Measurements from ENCODE around the gene ENTHD1.
"Not testable (repeated sequence)": the region's sequence is repeated elsewhere in the genome, so short reads cannot be mapped to it uniquely, and the experiment has no call there.

ENTHD1 gene

DNA sequence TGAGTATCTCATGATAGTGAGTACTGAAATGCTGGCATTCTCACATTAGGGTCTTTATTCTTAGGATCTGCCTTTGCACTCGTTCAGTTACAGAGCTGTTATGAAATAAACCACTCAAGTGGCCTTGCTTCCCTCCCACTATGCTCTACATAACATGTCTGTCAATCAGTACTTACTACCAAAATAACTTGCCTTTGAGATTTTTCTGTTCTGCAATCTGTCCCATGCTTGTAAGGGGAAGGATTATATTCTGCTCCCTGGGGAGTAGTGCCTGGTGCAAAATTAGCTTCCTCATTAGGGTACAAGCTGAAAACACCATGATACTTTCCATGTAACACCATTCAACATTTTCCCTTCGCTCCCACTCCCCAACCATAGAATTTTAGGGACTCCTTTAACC lies 5.4 kb upstream of the ENTHD1 start:
- peak; percentile 67 to 89 (median 78) for DNase-seq

DNA sequence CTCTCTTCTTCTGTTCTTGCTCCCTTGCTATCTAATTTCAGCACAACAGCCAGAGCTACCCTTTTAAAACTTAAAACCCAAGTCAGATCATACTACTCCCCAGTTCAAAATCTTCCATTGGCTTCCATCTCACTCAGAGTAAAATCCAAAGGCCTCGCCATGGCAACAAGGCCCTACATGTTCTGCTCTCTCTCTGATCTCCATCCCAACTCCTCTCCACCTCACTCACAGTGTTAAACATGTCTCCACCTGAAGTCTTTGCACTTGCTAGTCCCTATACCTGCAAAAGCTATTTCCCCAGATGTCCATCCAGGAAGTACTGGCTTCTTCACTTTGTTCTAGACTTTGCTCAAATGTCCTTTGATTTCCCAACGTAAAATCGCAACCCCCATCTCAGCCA lies 4.3 kb upstream of the ENTHD1 start:
- no peak for DNase-seq

DNA sequence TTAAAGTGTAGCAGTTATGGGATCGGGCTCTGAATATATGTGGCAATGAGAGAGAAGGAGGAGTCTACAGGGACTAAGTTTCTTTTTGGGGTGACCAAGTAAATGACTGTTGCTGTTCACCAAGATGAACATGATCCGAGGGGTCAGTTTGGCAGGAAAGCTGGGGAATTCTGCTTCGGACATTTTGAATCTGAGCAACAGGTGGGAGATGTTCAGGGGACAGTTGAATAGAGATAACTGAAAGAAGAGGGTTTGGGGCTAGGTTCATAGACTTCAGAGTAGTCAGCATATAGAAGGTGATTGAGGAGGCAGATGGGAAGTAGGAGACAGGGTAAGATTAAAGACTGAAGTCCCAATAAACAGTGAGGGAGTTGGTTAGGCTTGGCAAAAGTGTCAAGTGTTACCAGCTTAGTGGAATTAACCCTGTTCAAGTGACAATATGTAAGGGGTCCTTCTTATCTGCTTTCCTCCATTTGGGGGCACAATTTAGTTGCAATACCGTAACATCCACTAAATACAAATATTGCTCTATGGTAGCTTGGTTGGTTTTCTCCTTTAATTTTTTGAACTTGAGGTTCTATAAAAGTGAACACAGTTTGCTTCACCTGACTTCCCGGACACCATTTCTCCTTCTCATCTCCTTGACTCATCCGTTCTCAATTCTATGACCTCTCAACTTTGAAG lies 2.9 kb upstream of the ENTHD1 start:
- DNase-seq, result no peak

DNA sequence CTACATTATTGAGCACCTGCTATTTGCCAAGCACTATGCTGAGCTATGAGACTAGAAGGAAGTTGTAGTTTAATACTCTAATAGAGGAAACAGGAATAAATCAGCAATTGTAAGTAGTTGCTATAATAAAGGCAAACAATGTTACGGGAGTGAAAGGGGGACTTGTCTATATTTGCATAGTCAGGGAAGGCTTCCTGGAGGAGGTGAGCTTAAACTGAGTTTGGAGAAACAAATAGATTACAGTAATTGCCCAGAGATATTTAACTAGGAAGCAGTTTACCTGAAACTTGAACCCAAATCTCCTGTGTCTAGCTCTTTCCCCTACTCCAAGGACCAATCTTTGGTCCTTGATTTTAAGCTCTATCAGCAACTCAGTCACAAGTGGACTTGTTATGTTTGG lies 2.1 kb upstream of the ENTHD1 start:
- no peak for DNase-seq

DNA sequence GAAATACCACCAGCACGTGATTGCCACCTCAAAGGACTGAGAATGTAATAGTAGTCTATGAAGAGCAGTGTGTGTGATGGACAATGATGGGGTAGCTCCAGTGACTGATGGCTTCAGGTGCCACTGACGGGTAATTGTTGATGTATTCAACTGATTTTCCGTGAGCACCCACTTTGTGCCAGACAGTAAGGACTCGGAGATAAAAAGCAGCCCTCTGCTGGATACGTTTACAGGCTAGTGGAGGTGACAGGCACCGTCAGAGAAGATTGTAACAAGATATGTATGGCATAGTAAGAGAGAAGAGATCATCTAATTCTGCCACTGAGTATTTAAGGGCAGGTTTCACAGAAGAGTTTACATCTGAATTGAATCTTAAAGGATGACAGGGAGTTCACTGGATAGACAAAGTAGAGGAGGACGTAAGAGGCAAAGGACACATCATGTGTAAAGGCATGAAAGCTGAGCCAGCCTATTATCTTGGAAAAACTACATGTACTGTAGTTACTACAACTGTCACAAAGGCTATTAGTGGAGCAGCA lies 1.1 kb upstream of the ENTHD1 start:
- DNase-seq, result no peak

DNA sequence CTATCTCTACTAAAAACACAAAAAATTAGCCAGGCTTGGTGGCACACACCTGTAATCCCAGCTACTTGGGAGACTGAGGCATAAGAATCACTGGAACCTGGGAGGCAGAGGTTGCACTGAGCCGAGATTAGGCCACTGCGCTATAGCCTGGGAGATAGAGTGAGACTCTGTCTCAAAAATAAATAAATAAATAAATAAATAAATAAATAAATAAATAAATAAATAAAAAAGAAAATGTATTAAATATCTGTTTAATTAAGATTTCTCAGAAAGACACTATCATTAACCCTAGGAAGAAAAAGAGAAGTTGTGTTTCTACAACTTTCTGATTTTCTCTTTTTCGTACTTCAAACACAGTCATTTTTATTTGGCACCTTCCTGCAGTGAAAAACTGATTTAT lies 3.6 kb downstream of the ENTHD1 start:
- not testable (repeated sequence) for DNase-seq

DNA sequence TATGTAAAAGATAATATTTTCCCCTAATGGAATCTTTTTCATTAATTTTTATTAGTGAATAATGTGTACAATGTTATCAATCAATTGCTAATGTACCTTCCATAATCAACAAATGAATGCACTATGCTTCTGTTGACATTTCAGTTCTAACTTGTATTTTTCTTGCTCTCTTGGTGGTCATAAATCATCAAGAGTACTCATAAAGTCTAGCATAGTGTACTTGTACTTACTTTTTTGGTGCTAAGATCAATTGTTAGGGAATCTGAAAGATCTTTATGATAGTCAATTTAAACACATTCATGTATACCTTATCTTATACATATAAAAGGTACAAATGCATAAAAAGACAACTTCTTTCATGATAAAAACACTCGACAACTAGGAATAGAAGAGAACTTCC lies 10.5 kb downstream of the ENTHD1 start:
- no peak for DNase-seq

DNA sequence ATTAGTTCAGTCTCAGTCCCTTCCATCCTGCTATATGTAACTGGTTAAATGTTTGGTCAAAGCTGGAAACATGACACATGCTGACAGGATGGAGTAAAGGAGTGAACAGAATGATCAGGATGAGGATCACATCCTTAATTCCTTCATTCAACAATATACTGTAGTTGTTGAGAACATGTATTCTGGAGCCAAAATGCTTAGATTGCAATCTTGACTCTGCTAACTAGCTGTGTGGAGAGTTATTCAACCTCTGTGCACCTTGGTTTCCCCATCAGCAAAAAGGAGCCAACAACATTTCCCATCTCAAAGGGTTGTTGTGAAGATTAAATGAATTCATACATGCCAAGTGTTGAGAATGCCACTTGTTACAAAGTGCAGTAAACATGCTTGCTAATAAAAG lies 12.8 kb downstream of the ENTHD1 start:
- no peak for DNase-seq

DNA sequence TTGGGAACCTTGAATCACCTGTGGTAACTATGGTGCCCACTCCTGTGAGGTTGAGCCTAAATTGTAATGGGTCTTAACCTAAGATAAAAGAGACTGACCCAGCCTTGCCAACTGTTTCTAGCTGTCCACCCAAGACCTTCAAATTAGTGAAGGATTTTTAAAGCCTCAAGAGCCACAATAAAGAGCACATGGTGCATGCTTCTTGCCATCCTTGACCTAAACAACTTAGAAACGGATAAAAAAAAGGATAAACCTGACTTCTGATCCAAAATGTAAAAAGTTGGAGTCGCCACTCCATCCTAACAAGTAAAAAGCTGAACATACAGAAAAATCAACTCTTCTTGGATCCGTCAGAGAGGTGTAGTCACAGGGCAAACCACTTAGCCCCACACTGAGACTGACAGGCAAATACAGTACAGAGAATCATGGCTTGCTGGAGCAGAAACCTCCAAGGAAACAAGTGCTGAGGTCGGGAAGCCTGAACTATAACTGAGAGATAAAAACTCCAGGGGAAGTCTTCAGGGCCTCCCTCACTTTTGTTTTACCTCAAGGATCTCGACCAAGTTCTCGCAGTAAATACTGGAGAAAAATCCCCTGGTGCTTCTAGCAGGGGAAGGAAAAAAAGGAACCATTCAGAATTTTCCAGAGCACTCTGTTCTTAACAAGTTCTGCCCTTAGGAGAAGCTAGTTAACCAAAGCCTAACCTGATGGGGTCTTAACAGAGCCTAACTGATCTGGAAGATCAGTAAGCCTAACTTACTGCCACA lies 16.3 kb downstream of the ENTHD1 start:
- DNase-seq, result peak in 3 of 4 experiments; percentile 22 to 36 (median 27)

DNA sequence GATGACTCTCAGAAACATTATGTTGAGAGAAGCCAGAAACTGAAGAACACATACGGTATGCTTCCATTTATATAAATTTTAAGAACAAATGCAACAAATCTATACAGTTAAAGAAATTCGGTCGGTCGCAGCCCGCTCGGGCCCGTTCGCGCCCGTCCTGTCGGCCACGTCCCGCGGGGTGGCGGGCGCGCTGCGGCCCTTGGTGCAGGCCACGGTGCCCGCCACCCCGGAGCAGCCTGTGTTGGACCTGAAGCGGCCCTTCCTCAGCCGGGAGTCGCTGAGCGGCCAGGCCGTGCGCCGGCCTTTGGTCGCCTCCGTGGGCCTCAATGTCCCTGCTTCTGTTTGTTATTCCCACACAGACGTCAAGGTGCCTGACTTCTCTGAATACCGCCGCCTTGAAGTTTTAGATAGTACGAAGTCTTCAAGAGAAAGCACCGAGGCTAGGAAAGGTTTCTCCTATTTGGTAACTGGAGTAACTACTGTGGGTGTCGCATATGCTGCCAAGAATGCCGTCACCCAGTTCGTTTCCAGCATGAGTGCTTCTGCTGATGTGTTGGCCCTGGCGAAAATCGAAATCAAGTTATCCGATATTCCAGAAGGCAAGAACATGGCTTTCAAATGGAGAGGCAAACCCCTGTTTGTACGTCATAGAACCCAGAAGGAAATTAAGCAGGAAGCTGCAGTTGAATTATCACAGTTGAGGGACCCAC lies 18.2 kb downstream of the ENTHD1 start:
- DNase-seq, result not testable (repeated sequence)

DNA sequence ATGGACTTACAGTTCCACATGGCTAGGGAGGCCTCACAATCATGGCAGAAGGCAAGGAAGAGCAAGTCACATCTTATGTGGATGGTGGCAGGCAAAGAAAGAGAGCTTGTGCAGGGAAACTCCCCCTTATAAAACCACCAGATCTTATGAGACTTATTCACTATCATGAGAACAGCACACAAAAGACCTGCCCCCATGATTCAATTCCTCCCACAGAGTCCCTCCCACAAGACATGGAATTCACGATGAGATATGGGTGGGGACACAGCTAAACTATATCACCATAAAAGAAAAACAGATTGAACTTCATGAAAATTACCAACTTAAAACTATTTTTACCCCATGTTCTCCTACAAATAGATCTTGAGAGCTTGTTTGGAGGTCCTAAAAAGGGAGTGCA lies 19.6 kb downstream of the ENTHD1 start:
- peak; percentile 11 to 55 (median 47) for DNase-seq

DNA sequence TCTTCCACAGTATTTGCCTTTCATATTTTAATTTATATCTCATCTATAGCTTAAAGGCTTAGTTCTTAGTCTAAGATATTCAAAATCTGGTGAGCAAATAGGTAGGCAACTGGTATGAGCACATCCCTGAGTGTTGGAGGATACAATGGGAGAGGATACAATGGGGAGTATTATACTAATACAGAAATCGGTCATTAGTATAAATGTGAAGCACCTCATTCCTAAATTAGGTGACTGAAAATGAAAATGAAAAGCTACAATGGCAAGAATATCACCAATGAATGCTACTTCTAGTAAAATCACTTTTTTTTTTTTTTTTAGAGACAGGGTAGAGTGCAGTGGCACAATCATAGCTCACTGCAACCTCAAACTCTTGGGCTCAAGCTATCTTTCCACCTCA lies 21.0 kb downstream of the ENTHD1 start:
- DNase-seq, result no peak

DNA sequence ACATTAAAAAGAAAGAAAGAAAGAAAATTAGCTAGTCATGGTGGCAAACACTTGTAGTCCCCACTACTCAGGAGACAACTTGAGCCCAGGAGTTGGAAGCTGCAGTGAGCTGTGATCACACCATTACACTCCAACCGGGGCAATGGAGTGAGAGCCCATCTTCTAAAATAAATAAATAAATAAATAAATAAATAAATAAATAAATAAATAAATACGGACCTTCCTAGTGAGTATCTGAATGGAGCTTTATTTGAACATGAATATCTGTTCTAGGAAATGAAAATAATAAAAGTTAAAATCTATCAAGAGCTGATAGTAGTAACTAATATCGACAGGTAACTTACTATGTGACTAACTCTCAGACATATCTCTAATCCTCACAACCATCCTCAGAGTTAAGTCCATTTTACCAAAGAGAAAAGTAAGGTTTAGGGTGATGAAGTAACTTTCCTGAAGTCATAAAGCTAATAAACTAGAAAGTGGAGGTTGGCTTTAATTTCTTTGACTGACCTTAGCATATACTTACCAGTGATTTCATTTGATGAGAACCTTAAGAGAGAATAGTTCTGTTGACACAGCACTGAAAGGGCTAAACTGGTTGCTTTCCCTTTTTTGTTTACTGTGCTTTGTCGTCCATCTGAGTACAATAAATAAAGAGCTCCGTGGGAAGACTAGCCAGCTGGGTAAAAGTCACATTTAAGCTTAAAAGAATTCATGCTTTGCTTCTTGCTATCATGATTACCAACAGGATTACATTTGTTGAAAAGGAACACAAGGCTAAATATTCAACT lies 22.4 kb downstream of the ENTHD1 start:
- no peak for DNase-seq

DNA sequence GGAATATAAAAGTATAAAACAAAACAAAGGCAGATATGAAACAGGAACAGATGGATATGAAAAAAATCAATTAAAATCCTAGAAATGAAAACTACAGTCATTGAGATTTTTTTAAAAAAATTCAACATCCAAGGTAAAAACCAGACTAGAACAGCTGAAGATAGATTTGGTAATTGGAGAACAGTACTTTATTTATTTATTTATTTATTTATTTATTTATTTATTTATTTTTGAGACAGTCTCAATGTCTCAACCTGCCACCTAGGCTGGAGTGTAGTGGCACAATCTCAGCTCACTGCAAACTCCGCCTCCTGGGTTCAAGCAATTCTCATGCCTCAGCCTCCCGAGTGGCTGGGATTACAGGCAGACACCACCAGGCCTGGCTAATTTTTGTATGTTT lies 23.8 kb downstream of the ENTHD1 start:
- not testable (repeated sequence) for DNase-seq

DNA sequence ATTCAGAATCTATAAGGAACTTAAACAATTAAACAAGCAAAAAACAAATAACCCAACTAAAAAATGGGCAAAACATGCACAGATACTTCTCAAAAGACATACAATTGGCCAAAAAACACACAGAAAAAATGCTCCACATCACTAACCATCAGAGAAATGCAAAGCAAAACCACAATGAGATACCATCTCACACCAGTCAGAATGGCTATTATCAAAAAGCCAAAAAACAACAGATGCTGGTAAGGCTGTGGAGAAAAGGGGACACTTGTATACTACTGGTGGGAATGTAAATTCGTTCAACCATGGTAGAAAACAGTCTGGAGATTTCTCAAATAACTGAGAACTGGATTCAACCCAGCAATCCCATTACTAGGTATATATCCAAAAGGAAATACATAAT lies 24.8 kb downstream of the ENTHD1 start:
- no peak for DNase-seq

DNA sequence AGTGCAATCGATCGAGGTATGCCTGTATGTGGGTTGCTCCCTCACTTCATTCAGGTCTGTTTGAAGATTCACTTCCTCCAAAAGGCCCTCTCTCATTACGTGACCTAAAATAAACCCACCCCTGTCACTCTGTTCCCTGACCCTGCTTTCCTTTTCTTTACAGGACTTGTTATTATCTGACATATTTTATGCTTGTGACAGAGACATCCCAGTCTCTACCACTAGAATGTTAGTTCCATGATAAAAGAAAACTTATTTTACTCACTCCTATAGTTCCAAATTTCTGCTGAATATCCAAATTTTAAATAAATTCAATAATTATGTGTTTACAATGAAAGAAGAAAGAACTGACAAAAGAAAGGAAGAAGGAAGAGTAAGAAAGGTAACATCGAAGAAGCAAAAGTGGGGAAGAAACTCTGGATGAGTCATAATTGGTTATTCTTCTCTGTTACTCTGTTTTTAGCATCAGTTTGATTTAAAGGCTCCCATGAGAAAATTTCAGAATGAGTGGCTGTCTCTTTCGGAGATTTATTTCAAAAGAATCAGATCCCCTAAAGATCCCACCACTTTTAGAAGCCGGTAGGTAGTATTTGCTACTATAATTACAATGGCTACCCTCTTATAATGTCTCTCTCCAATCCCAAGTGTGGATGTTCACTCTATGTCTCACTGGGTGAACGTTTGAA lies 33.5 kb downstream of the ENTHD1 start:
- DNase-seq, result no peak

DNA sequence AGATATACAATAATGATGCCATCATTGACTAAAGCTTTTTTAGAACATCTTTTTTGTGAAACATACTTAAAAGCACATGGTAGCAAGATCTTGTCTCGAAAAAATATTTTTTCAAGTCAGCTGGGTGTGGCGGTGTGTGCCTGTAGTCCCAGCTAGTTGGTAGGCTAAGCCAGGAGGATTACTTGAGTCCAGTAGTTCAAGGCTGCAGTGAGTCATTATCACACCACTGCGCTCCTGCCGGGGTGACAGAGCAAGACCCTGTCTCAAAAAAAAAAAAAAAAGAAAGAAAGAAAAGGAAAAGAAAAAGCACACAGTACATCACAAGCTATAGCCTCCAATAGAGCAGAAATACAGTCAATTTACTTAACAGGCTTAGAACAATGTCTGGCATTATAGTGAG lies 37.0 kb downstream of the ENTHD1 start:
- no peak for DNase-seq

DNA sequence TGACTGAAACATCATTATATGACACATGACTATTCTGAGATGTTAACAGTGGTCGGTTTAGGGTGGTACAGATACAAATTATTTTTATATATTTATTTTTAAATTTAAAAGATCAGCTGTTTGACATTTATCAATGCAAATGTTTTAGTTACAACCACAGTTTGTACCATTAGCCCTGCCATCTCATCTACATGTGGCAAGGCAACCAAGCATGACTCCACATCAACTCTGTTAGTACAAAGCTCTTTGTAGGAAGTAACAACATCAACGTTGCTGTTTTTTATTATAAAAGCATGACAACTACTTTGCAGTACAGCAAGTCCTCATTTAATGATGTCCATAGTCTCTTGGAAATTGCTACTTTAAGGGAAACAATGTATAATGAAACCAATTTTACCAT lies 40.8 kb downstream of the ENTHD1 start:
- no peak for DNase-seq

DNA sequence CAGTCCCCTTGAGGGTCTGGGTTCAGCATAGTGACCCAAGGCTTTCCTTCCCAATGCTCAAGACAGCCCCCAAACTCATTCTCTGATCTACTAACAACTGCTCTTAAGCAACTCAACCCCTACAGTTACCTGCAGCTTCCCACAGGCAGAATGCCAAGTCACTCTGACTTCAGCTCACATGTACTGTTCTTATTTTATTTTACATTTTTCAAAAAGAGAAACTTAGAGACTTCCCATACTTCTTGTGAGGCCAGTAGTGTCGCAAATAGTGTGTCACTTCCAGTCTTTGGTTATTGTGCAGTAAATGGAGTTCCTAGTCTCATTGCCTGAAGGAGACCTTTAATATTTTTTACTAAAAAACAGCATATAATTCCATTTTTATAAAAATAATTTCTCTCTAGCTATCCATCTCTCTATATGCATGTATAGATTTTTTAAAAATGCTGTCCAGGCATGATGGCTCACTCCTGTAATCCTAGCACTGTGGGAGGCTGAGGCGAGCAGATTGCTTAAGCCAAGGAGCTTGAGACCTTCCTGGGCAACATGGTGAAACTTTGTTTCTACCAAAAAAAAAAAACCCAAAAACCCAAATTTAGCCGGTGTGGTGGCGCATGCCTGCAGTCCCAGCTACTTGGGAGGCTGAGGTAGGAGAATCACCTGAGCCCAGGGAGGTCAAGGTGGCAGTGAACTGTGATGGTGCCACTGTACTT lies 41.8 kb downstream of the ENTHD1 start:
- DNase-seq, result peak; percentile 20 to 64 (median 58)

DNA sequence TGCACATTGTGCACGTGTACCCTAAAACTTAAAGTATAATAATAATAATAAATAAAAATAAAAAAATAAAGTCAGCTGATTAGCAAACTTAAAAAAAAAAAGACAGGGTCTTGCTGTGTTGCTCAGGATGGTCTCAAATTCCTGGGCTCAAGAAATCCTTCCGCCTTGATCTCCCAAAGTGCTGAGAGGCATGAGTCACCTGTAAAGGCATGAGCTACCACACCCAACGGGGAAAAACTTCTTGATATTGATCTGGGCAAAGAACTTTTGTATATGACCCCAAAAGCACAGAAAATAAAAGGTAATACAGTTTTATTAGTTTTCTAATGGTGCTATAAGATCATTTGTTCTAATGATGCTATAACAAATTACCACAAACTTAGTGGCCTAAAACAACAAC lies 46.1 kb downstream of the ENTHD1 start:
- no peak for DNase-seq

DNA sequence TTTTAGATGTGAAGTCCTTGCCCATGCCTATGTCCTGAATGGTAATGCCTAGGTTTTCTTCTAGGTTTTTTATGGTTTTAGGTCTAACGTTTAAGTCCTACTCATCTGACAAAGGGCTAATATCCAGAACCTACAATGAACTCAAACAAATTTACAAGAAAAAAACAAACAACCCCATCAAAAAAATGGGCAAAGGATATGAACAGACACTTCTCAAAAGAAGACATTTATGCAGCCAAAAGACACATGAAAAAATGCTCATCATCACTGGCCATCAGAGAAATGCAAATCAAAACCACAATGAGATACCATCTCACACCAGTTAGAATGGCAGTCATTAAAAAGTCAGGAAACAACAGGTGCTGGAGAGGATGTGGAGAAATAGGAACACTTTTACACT lies 47.0 kb downstream of the ENTHD1 start:
- not testable (repeated sequence) for DNase-seq
